ENCODE data around the gene CARS2.
A peak's percentile ranks its signal among the peaks of the same experiment; 100 is the strongest.
"Not testable (repeated sequence)": the region's sequence is repeated elsewhere in the genome, so short reads cannot be mapped to it uniquely, and the experiment has no call there.

CARS2 gene

GRCh38 chr13:110663491-110663890, 42.4 kb downstream of the CARS2 start:
- DNase-seq (ENCODE audit: low read depth): no peak
- no peak for TF ChIP-seq CTCF (IDR thresholded peaks at IDR 0.05; ENCODE audit: low read depth, low read length, missing control alignments)
- H3K4me3 ChIP-seq (ENCODE audit: low read depth, low read length): no peak overlapping the region
- in situ Hi-C loops (cut with HindIII; ENCODE audit: low sequenced_read_pairs): no loop called here

GRCh38 chr13:110662777-110663443, 43.0 kb downstream of the CARS2 start:
- in situ Hi-C loops (cut with HindIII; ENCODE audit: low sequenced_read_pairs): no loop called here
- no peak for DNase-seq (ENCODE audit: low read depth)
- no peak overlapping the region for H3K4me3 ChIP-seq (ENCODE audit: low read depth, low read length)
- no peak for TF ChIP-seq CTCF (IDR thresholded peaks at IDR 0.05; ENCODE audit: low read depth, low read length, missing control alignments)

GRCh38 chr13:110662091-110662490, 43.8 kb downstream of the CARS2 start:
- TF ChIP-seq CTCF (IDR thresholded peaks at IDR 0.05; ENCODE audit: low read depth, low read length, missing control alignments): no peak
- H3K4me3 ChIP-seq (ENCODE audit: low read depth, low read length): no peak overlapping the region
- DNase-seq (ENCODE audit: low read depth): no peak
- in situ Hi-C loops (cut with HindIII; ENCODE audit: low sequenced_read_pairs): no loop called here

- DNase-seq (ENCODE audit: low read depth): peak; percentile 53
- in situ Hi-C loops (cut with HindIII; ENCODE audit: low sequenced_read_pairs): no loop called here
- TF ChIP-seq CTCF (IDR thresholded peaks at IDR 0.05; ENCODE audit: low read depth, low read length, missing control alignments): no peak
- H3K4me3 ChIP-seq (ENCODE audit: low read depth, low read length): no peak overlapping the region
These were observed 44.7 kb downstream of the CARS2 start for GRCh38 chr13:110661256-110661655.

GRCh38 chr13:110658218-110658911, 47.6 kb downstream of the CARS2 start:
- H3K4me3 ChIP-seq (ENCODE audit: low read depth, low read length); in situ Hi-C loops (cut with HindIII; ENCODE audit: low sequenced_read_pairs); DNase-seq (ENCODE audit: low read depth): not testable (repeated sequence)

- DNase-seq (ENCODE audit: low read depth): no peak
- in situ Hi-C loops (cut with HindIII; ENCODE audit: low sequenced_read_pairs): no loop called here
- TF ChIP-seq CTCF (IDR thresholded peaks at IDR 0.05; ENCODE audit: low read depth, low read length, missing control alignments): no peak
- no peak overlapping the region for H3K4me3 ChIP-seq (ENCODE audit: low read depth, low read length)
These were observed 48.7 kb downstream of the CARS2 start for GRCh38 chr13:110657196-110657595.

- no peak for TF ChIP-seq CTCF (IDR thresholded peaks at IDR 0.05; ENCODE audit: low read depth, low read length, missing control alignments)
- no peak for DNase-seq (ENCODE audit: low read depth)
- in situ Hi-C loops (cut with HindIII; ENCODE audit: low sequenced_read_pairs): no loop called here
- H3K4me3 ChIP-seq (ENCODE audit: low read depth, low read length): no peak overlapping the region
These were observed 52.1 kb downstream of the CARS2 start for GRCh38 chr13:110653851-110654250.

Measured in astrocyte of the cerebellum (primary cell).